Mammary epithelial cell (primary cell): ENCODE measurements around the gene FARS2.

Source experiments
- EZH2 ChIP-seq: IDR thresholded peaks from 2 replicates; pipeline ENCODE4 v1.6.1; 2012; ENCODE audit warnings: low read length, inconsistent platforms, borderline replicate concordance
- TF ChIP-seq, protein P1 (sequence below), 2 donors: IDR thresholded peaks in 1 of 2; conservative IDR thresholded peaks in 1 of 2; 2 replicates each; pipeline ENCODE4 v1.5.1; 2011 to 2012; ENCODE audit warnings: inconsistent platforms in 2 of 2, low read length in 2 of 2, mild to moderate bottlenecking in 2 of 2, control low read depth in 1 of 2, low read depth in 1 of 2; ENCODE audit not compliant: insufficient read depth in 1 of 2; ENCODE audit errors: extremely low read depth in 1 of 2

DNA sequence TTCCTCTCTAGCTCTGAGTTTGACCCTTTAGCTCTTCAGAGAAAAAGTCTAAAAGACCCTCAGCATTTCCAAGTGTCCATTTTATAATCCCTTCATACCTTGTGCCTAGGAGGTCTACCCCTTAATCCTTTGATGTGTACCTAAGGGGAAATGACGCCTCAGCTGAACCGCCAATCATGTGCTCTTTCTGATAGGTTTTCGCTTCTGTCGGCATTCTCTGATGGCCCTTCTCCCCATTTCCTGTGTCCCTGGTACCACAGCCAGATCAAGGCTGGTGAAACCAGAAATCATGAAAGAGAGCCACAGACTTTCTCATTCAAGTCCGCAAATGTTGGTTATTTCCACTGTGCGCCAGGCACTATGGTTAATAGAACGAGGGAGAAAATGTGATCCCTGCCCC is 333.9 kb downstream of the FARS2 start:
- no peak for TF ChIP-seq EZH2
- TF ChIP-seq, protein P1, sequence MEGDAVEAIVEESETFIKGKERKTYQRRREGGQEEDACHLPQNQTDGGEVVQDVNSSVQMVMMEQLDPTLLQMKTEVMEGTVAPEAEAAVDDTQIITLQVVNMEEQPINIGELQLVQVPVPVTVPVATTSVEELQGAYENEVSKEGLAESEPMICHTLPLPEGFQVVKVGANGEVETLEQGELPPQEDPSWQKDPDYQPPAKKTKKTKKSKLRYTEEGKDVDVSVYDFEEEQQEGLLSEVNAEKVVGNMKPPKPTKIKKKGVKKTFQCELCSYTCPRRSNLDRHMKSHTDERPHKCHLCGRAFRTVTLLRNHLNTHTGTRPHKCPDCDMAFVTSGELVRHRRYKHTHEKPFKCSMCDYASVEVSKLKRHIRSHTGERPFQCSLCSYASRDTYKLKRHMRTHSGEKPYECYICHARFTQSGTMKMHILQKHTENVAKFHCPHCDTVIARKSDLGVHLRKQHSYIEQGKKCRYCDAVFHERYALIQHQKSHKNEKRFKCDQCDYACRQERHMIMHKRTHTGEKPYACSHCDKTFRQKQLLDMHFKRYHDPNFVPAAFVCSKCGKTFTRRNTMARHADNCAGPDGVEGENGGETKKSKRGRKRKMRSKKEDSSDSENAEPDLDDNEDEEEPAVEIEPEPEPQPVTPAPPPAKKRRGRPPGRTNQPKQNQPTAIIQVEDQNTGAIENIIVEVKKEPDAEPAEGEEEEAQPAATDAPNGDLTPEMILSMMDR (conservative IDR thresholded peaks at IDR 0.05 in 1 of 2, IDR thresholded peaks at IDR 0.05 in 1 of 2; ENCODE audit: extremely low read depth in 1 of 2, insufficient read depth in 1 of 2, low read depth in 1 of 2, low read length in 2 of 2), result no peak
